Activated CD4-positive, alpha-beta T cell treated with anti-CD3 and anti-CD28 coated beads, Interleukin-2, amount 50 U/mL, for 48 hours (primary cell): ENCODE data around the gene TNRC6C.
"Not testable (repeated sequence)": the region's sequence is repeated elsewhere in the genome, so short reads cannot be mapped to it uniquely, and the experiment has no call there.

Experiments
- DNase-seq, 2 experiments: peaks; one replicate each; pipeline ENCODE4 v3.0.0-alpha.2; 2020

TNRC6C gene

GRCh38 chr17:77968788-77969187 is 10.3 kb downstream of the TNRC6C start:
- no peak for DNase-seq

GRCh38 chr17:77972271-77972670 is 13.8 kb downstream of the TNRC6C start:
- not testable (repeated sequence) for DNase-seq

- no peak for DNase-seq
Measured at GRCh38 chr17:77973953-77974352, 15.4 kb downstream of the TNRC6C start.

GRCh38 chr17:77974396-77974795 is 15.9 kb downstream of the TNRC6C start:
- DNase-seq, result no peak

- not testable (repeated sequence) for DNase-seq
Measured at GRCh38 chr17:77982430-77982829, 23.9 kb downstream of the TNRC6C start.

- no peak for DNase-seq
Measured at GRCh38 chr17:77990301-77990700, 31.8 kb downstream of the TNRC6C start.

- not testable (repeated sequence) for DNase-seq
Measured at GRCh38 chr17:77993735-77994134, 35.2 kb downstream of the TNRC6C start.

GRCh38 chr17:77995146-77995852 is 36.8 kb downstream of the TNRC6C start:
- DNase-seq, result peak; percentile 21 to 36

GRCh38 chr17:77996256-77996655 is 37.8 kb downstream of the TNRC6C start:
- DNase-seq, result no peak

- no peak for DNase-seq
Measured at GRCh38 chr17:77999413-78000173, 41.1 kb downstream of the TNRC6C start.

GRCh38 chr17:78000341-78000740 is 41.8 kb downstream of the TNRC6C start:
- DNase-seq, result no peak

- no peak for DNase-seq
Measured at GRCh38 chr17:78001182-78001581, 42.7 kb downstream of the TNRC6C start.

- DNase-seq, result no peak
Measured at GRCh38 chr17:78001612-78002011, 43.1 kb downstream of the TNRC6C start.

GRCh38 chr17:78002166-78002565 is 43.7 kb downstream of the TNRC6C start:
- no peak for DNase-seq

- DNase-seq, result no peak
Measured at GRCh38 chr17:78005452-78006171, 47.1 kb downstream of the TNRC6C start.

GRCh38 chr17:78006338-78006737 is 47.8 kb downstream of the TNRC6C start:
- DNase-seq, result no peak

- no peak for DNase-seq
Measured at GRCh38 chr17:78007647-78008046, 49.1 kb downstream of the TNRC6C start.

- DNase-seq, result no peak
Measured at GRCh38 chr17:78010759-78011158, 52.3 kb downstream of the TNRC6C start.

- DNase-seq, result no peak
Measured at GRCh38 chr17:78012428-78012827, 53.9 kb downstream of the TNRC6C start.

- peak; percentile 42 to 51 for DNase-seq
Measured at GRCh38 chr17:78013683-78014467, 55.4 kb downstream of the TNRC6C start.

GRCh38 chr17:78014646-78015045 is 56.1 kb downstream of the TNRC6C start:
- DNase-seq, result no peak

GRCh38 chr17:78016852-78017251 is 58.3 kb downstream of the TNRC6C start:
- DNase-seq, result no peak
